Fibroblast of pulmonary artery (primary cell): ENCODE data around the gene RFC2.

ENCODE experiments used
- DNase-seq: peaks from one replicate; pipeline ENCODE4 v3.0.0-alpha.2; 2010; ENCODE audit warnings: low read depth
- H3K4me3 ChIP-seq: replicated peaks from 2 replicates; pipeline ENCODE4 v1.5.1; 2011; ENCODE audit warnings: low read depth, mild to moderate bottlenecking, control low read depth, low read length, moderate library complexity
- CTCF ChIP-seq: IDR thresholded peaks from 2 replicates; pipeline ENCODE4 v1.5.1; 2011; ENCODE audit warnings: mild to moderate bottlenecking, control low read depth, low read length, inconsistent platforms; ENCODE audit errors: missing control alignments

Gene RFC2

DNA sequence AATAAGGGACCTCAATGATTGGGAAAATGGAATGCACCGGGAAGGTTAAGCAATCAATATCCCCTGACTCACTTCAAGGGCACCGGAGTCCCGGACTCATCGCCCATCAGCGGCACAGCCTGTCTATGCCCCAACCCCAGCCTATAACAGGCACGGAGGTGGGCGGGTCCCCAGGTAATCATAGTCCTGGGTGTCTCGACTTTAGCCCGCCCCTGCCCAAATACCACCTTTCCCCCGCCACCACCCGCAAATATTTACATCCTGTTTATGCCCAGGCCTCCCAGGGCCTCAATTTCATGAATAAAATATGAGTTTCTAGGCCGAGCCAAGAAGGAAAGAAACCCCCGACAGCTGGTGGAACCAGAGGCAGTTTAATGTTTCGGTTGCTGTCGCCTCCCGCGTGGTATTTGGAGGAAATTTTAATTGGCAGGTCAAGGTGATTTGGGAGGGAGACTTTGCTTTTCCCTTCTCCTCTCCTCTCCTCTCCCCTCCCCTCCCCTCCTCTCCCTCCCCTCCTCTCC, 15.6 kb upstream of the RFC2 start:
- no peak for TF ChIP-seq CTCF
- peak overlapping the region; percentile 56 for H3K4me3 ChIP-seq
- peak; percentile 79 for DNase-seq

DNA sequence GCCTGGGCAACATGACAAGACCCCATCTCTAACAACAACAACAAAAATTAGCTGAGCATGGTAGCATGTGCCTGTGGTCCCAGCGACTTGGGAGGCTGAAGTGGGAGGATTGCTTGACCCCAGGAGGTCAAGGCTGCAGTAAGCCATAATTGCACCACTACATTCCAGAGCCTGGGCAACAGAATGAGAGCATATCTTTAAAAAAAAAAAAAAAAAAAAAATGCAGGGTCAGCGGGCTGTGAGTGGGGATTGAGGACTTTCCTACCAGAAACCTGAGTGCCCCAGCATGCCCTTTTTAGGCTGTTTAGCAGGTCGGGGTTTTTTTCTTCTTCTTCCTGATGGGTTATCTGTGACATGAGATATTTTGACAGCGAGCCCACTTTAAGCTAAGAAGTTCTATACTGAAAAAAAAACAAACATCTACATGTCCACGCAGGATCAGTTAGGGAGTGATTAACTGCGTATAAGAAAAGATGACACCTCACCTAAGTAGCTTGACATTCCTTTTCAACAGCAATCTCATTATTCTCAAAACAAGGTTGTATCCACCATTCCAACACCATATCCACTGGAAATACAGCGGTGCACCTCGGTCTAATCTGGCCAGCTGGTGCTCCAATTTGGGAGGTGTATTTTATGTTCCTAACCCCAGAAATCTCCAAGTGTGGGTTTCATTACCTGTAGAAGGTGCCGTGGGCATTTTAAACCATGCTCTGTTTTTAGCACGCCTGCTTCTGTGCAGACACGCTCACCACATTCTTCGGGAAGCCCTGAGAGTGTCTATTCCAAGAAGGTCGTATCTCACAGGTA, 13.8 kb upstream of the RFC2 start:
- DNase-seq, result peak; percentile 38
- no peak for TF ChIP-seq CTCF
- no peak overlapping the region for H3K4me3 ChIP-seq

DNA sequence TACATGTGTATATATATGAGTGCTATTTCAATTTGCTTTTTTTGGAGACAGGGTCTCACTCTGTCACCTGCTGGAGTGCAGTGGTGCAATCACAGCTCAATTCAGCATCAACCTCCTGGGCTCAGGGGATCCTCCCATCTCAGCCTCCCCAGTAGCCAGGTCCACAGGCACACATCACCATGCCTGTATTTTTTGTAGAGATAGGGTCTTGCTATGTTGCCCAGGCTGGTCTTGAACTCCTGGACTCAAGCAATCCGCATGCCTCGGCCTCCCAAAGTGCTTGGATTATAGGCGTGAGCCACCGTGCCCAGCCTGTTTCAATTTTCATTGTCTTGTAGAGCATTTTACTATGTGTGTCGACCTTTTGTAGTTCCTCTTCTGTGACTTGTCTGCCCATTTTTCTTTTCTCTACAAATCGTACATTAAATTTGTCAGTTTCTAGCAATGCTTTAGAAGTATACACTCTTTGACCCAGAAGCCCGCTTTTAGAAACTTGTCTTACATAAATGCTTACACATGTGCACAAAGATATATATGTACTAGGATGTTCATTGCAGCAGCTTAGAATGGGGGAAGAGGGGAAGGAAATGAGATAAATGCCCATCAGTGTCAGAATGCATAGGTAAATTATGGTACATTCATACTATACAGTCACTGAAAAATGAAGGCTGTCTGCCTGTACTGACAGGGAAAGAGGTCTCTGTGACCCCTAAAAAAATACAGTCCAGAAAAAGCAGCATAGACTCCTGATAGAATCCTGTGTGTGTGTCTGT, 12.2 kb upstream of the RFC2 start:
- TF ChIP-seq CTCF, result no peak
- no peak overlapping the region for H3K4me3 ChIP-seq
- DNase-seq, result no peak

GRCh38 chr7:74263399-74264120, 9.4 kb upstream of the RFC2 start:
- DNase-seq, result no peak
- no peak for TF ChIP-seq CTCF
- H3K4me3 ChIP-seq, result no peak overlapping the region

DNA sequence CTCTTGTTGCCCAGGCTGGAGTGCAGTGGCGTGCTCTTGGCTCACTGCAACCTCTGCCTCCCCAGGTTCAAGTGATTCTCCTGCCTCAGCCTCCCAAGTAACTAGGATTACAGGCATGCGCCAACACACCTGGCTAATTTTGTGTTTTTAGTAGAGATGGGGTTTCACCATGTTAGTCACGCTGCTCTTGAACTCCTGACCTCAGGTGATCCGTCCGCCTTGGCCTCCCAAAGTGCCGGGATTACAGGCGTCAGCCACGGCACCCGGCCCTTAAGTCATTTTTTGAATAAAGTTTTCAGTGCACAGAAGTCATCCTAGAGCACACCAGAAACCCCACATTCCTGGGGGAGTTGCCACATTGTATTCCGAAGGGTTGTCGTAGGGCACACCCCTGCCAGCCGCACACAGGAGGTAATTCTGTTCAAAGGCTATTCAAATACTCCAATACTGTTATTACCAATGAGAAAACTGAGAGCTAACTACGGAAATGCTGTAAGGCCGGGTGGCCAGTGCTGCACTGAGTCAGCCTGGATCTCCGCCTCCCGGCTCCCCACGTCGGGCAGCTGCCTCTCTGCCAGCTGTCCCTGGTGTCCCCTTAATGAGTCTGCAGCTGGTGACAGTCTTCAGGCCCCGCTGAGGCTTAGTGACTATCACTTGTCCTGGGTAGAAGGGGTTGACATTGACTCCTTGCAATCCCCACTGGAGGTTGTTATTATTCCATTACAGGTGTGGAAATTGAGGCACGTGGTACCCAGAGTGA, 8.6 kb upstream of the RFC2 start:
- TF ChIP-seq CTCF, result no peak
- DNase-seq, result no peak

DNA sequence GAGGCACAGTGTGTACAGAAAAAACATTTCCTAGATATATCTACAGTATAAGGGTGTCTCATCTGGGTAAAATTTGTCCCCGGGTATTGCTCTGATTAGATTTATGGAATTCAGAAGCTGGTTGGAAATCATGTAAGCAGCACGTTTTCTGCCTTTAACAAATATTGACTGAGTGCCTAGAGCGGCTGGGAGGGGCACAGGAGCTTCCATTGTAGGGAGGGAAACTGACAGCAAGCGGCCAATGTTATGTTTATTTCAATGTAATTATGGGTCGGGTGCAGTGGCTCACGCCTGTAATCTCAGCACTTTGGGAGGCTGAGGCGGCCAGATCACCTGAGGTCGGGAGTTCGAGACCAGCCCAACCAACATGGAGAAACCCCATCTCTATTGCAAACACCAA, 4.4 kb upstream of the RFC2 start:
- no peak for TF ChIP-seq CTCF
- DNase-seq, result no peak
- no peak overlapping the region for H3K4me3 ChIP-seq

More for the DNA sequence above, 8.6 kb upstream of the RFC2 start:
- no peak overlapping the region for H3K4me3 ChIP-seq
